H1 (cell line): Measurements from ENCODE around the gene SNRPD3. TPM values are rescaled to one million over a fixed set of nuclear protein-coding genes. Genes with fewer than 3 reads are reported as not detected.

Experiments used
- NANOG ChIP-seq: IDR thresholded peaks from 2 replicates; pipeline ENCODE4 v1.6.1; 2011; ENCODE audit warnings: low read length, low read depth, mild to moderate bottlenecking, inconsistent platforms; ENCODE audit not compliant: insufficient read depth, poor library complexity, severe bottlenecking
- POLR2A ChIP-seq, 2 experiments: IDR thresholded peaks; 1 replicate in 1 of 2; 2 replicates in 1 of 2; pipeline ENCODE4 v1.6.1; 2011; ENCODE audit warnings: low read depth in 2 of 2, low read length in 2 of 2, mild to moderate bottlenecking in 2 of 2; ENCODE audit errors: control extremely low read depth in 1 of 2
- polyA plus RNA-seq, 7 experiments: library from polyadenylated mRNA; depleted of rRNA in 3 of 7; stranded (reverse) in 5 of 7; unstranded in 2 of 7; fragments of >200 nt in 5 of 7; fragments of 200-250 nt in 2 of 7; gene quantifications; 1 replicate in 5 of 7; 2 replicates in 1 of 7; 4 replicates in 1 of 7; pipeline versions ENCODE4 v1.2.1 to v1.2.3, GENCODE V29; 2011 to 2013; ENCODE audit warnings: missing spikeins in 2 of 7, mixed read lengths in 2 of 7
- total RNA-seq: library from RNA; stranded (reverse); fragmentation: NEBNext Ultra II Directional; extraction: Animal tissue kit (Norgen Biotek cat#: 25700); gene quantifications from 2 replicates; pipeline ENCODE4 v1.2.1, GENCODE V29; 2021

The SNRPD3 gene
- total and polyA plus RNA-seq, 2 of the 8 experiments (the other 6 are each of a cell fraction or from before 2014, with no cell fraction given) = 200 to 455 TPM

- TF ChIP-seq NANOG (no peak), POLR2A (IDR thresholded peaks at IDR 0.05; ENCODE audit: control extremely low read depth in 1 of 2, low read depth in 2 of 2, low read length in 2 of 2) (no peak)
- TF ChIP-seq, all 59 proteins: peak for 0
Observed at GRCh38 chr22:24513378-24514240, 42.2 kb upstream of the SNRPD3 start (continued).
